RKO (cell line): Measurements from ENCODE around the gene MXD1.

Experiments
- DNase-seq: peaks from one replicate; pipeline ENCODE4 v3.0.0-alpha.2; 2016; ENCODE audit warnings: low spot score

MXD1 gene

DNA sequence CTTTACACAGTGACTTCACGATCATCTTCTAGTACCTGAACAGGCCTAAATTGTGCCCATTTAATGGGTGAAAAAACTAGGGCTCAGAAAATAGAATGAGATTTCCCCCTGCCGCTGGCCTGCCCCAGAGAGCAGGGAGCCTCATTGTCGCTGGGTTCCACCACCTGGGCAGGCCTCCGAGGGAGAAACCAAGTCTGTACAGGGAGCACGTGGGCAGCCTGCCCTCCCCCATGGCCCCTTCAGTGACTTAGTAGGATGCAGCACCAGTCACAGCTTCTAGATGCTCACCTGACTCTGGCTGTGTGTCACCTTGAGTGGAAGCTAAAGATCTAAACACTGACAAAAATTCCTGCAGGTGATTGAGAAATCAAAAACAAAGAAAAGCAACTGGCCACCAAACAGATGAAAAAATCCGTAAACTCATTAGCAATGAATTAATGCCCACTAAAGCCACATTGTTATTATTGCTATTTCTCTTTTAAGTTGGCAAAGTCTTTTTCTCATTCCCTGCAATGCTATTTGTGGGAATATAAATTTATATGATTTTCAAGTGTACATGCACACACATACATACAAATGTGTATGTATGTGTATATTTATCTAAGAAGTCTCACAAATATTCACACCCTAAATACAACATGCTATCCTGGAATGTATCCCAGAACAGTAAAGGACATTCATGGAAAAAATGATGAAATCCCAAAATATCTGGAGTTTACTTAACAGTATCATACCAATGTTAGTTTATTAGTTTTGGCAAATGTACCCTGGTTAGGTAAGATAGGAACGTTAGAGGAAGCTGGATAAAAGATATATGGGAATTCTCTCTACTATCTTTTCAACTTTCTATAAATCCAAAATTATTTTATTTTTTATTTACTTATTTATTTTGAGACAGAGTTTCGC lies 65.2 kb downstream of the MXD1 start:
- DNase-seq, result no peak

DNA sequence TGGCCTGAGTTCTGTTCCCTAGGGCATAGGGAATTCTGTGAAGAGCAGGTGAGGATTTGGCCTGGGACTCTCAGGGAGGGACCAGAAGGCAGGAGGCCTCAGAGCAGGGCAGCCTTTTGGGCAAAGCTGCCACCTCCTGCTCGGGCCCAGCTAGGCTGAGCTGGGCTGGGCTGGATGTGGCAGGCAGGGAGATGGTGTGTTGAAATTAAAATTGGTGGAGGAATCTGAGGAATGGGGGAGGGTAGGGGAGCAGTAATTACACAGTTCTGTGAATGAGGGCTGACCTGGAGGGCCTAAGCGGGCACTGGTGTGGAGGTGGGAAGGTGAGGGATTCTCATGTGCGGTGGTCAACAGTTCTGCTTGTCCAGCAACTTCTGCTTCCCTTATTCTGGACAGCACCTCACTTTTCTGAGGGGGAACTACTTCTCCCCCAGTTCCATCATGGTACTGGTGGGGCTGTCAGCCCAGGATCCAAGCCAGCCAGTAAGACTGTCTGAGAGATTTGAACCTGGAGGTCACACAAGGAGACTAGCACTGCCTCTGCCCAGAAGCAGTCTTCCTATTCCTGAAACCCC lies 68.6 kb downstream of the MXD1 start:
- DNase-seq, result no peak

GRCh38 chr2:69985216-69985615 lies 70.3 kb downstream of the MXD1 start:
- DNase-seq, result no peak

GRCh38 chr2:69985688-69986087 lies 70.8 kb downstream of the MXD1 start:
- DNase-seq, result no peak

- no peak for DNase-seq
Measured at GRCh38 chr2:69986691-69987090, 71.8 kb downstream of the MXD1 start.

- no peak for DNase-seq
Measured at GRCh38 chr2:69988086-69988635, 73.3 kb downstream of the MXD1 start.

GRCh38 chr2:69989009-69989408 lies 74.1 kb downstream of the MXD1 start:
- no peak for DNase-seq

DNA sequence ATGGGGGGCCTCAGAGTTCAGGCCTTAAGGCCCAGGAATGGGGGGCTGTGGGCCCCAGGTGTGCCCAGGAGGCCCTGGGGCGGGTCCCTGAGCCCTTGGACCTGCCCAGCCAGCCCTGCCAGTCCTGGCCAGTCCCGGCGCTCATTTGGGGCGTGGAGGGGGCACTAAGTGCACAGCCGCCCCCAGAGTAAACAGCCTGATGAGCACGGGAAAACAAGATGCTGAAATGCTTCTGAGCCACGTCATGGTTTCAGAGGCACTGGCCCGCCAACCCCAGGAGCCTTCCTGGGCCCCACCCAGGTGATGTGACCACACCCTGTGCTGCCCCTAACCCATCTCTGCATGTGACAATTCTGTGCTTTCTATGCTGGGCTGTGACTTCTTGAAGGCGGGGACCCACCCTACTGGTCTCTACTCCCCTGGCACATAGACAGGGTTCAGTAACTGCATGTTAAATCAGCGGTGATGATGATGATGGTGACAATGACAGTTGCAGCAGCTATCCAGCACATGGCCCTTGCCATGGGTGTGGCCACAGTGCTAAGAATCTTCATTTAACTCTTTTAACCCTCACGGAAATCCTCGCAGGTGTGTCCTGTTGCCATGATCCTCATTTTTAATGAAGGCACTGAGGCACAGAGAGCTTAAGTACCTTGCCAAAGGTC lies 74.7 kb downstream of the MXD1 start:
- no peak for DNase-seq
